DMS 273 (cell line): Measurements from ENCODE around the gene ANGPTL4.
A peak's percentile ranks its signal among the peaks of the same experiment; 100 is the strongest.

ENCODE experiments used
- DNase-seq: peaks from one replicate; lab custom pipeline; 2025; ENCODE audit not compliant: unreplicated experiment; lab: John Stamatoyannopoulos, UW

Gene ANGPTL4

DNA sequence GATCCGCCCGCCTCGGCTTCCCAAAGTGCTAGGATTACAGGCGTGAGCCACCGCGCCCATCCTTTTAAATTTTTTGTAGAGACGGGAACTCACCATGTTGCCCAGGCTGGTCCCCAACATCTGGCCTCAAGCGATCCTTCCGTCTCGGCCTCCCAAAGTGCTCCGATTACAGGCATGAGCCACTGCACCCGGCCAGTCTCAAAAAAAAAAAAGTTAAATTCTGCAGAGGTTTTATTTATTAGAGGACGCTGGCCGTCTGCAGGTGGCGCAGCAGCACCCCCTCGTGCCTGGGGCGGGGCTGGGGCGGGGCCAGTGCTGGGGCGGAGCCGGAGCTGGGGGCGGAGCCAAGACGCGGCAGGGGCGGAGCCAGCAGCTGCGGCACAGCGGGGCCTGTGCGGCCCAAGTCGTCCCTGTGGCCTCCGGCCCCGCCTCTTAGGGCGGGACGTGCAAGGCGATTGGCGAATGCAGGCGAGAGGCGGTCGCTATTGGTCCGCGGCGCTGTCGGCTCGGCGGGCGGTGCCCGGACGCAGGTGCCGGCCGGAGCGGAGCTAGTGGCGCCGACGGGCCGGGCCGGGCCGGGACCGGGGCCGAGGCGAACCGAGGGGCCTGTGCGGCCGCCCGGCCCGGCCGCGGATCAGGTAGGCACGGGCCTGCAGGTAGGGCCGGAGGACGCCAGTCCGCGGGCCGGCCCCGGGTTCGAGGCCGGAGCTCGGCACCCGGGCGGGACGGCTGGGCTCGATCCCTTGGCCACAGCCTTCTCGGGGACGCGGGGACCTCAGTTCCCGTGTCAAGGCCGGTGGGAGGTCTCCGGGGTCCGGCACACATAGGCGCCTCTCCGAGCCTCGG, 49.1 kb downstream of the ANGPTL4 start, which contains the start of gene MARCHF2:
TSS of gene MARCHF2 (plus strand) at position 523 of the 846 bp plus-strand sequence. CDS start 8,536 bp downstream, outside the sequence.
- peak; percentile 99 for DNase-seq

DNA sequence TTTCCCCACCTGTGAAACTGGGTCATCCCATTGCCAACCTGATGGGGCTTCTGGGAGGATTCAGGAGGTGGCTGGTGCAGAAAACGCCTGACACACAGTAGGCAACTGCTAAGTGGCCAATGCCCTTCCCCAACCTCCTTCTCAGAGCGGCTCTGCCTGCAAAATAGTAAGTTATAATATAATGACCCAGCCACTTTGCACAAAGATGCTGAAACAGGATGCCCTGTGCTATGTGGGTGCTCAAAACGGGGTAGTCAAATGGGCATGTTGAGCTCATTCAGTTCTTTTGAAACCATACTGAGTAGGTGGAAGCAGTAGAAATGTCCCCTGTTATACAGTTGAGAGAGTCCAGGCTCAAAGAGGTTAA, 49.7 kb downstream of the ANGPTL4 start:
- no peak for DNase-seq

DNA sequence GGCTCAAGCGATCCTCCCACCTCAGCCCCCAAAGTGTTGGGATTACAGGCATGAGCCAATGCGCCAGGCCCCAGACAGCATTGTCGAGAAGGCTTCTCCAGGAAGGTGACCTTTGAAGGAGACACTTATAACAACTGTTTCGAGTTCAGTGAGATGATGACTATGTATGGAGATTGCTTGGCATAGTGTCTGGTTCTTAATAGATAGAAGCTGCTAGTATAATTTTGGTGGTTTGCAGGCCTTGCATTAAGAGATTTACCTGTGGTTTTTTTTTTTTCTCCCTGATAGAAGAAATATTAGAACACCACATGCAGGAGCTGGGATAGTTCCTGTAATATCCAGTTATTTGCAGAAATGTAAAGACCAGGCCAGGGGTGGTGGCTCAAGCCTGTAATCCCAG, 52.8 kb downstream of the ANGPTL4 start:
- DNase-seq, result no peak

DNA sequence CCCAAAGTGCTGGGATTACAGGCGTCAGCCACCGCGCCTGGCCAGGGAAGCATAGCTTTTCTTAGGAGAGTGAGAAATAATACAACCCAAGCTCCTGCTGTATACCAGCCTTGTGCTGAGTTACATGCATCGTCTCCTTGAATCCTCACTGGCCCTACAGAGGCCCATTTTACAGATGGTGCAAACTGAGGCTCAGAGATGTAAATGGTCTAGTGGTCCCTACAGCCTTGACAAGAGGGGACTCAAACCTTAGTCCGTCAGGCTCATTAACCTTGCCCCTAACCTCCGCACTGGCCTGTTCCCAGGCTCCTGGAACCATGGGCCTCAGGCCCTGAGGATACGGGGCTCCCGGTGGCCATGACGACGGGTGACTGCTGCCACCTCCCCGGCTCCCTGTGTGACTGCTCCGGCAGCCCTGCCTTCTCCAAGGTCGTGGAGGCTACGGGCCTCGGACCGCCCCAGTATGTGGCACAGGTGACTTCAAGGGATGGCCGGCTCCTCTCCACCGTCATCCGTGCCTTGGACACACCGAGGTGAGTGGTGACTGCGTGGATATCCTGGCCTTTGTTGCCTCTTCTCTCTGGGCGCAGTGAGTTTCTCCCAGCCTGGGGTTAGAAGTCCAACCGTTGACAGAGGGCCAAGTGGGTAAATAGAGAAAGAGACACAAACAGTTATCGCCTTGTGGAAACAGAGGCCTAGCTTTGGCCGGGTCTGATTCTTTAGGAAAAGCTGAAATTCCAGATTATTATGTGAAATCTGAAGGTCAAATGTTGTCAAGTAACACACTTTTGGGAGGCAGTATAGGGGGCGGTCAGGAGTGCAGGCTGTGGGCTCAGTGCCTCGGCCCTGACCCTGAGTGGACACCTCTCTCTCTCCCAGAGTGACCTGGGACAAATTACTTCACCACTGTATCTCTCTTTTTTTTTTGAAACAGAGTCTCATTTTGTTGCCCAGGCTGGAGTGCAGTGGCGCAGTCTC, 57.8 kb downstream of the ANGPTL4 start:
- DNase-seq, result no peak

GRCh38 chr19:8423817-8424223, 59.9 kb downstream of the ANGPTL4 start:
- DNase-seq, result peak; percentile 80
